ENCODE data around the gene FEZF2.

FEZF2 gene

DNA sequence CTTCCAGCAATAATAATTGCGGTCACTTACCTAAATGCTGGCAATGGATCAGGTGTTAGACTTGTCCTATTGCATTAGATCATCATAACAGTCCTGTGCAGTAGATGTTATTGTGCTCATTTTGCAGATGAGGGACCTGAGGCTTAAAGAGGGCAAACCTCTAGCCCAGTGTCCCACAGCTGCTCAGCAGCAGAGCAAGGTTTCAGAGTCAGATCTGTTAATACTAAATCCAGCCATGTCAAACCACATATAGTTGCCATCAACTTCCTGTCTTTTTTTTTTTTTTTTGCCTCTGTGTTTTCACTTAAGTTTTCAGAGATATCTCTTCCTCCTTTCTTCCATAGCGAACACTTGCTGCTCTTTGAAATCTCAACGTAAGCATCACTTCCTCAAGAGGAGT is 12.1 kb downstream of the FEZF2 start:
- H4K20me1 ChIP-seq (ENCODE audit: control insufficient read depth, insufficient read depth, low read depth, low read length): no peaks in the 10 kb centered on the region
- H3K4me1 ChIP-seq (ENCODE audit: control insufficient read depth, low read length): peaks cover 7% of the 10 kb centered on the region; the same call in 1 of the 2 replicates
- no peaks in the 10 kb centered on the region for H3F3A ChIP-seq (ENCODE audit: control insufficient read depth, insufficient read depth)
- H3K79me2 ChIP-seq (ENCODE audit: control insufficient read depth, low read length): no peaks in the 10 kb centered on the region
- no peaks in the 10 kb centered on the region for H3K36me3 ChIP-seq (ENCODE audit: control insufficient read depth, low read length)
- H3K4me3 ChIP-seq (ENCODE audit: low read length): no peak overlapping the region
- no peak overlapping the region for H3K4me2 ChIP-seq (ENCODE audit: low read length)
- peaks cover 39% of the 10 kb centered on the region for H3K27me3 ChIP-seq (ENCODE audit: control insufficient read depth, low read length)
- H3K9me2 ChIP-seq (replicated peaks; ENCODE audit: control insufficient read depth, low read length): no peaks in the 10 kb centered on the region
- TF ChIP-seq EZH2phosphoT487 (IDR thresholded peaks at IDR 0.05; ENCODE audit: borderline replicate concordance, low read length): no peak
- TF ChIP-seq, protein P1, sequence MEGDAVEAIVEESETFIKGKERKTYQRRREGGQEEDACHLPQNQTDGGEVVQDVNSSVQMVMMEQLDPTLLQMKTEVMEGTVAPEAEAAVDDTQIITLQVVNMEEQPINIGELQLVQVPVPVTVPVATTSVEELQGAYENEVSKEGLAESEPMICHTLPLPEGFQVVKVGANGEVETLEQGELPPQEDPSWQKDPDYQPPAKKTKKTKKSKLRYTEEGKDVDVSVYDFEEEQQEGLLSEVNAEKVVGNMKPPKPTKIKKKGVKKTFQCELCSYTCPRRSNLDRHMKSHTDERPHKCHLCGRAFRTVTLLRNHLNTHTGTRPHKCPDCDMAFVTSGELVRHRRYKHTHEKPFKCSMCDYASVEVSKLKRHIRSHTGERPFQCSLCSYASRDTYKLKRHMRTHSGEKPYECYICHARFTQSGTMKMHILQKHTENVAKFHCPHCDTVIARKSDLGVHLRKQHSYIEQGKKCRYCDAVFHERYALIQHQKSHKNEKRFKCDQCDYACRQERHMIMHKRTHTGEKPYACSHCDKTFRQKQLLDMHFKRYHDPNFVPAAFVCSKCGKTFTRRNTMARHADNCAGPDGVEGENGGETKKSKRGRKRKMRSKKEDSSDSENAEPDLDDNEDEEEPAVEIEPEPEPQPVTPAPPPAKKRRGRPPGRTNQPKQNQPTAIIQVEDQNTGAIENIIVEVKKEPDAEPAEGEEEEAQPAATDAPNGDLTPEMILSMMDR (IDR thresholded peaks at IDR 0.05; ENCODE audit: low read depth, low read length, poor library complexity, severe bottlenecking): no peak
- no peak overlapping the region for H3K27ac ChIP-seq (ENCODE audit: low read depth, low read length)
- no peaks in the 10 kb centered on the region for H3K9me3 ChIP-seq (ENCODE audit: control insufficient read depth, insufficient read depth, low read length)

DNA sequence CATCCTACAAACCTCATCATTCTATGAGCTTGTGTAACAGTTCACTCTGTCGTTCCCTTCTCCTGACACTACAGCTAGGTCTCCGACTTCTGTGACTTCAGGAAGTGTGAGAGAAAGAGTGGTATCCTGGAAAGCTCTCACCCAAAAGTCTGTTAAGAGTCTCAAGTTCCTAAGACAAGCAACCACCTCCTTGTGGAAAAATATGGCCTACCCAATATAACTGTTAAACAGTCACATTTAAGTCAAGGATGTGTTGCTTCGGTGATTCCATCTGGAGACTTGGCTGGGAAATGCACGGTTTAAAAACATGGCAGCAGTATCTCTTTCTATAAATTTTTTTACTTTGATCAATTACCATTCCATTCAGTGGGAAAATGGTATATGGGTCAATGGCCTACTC is 13.8 kb downstream of the FEZF2 start:
- Histone ChIP-seq H3K27ac (ENCODE audit: low read depth, low read length) (no peak overlapping the region), H3K79me2 (ENCODE audit: control insufficient read depth, low read length) (no peaks in the 10 kb centered on the region), H3K4me2 (ENCODE audit: low read length) (no peak overlapping the region), H3K4me1 (ENCODE audit: control insufficient read depth, low read length) (peaks cover 7% of the 10 kb centered on the region; the same call in 1 of the 2 replicates), H3K27me3 (ENCODE audit: control insufficient read depth, low read length) (peaks cover 39% of the 10 kb centered on the region), H3K9me2 (replicated peaks; ENCODE audit: control insufficient read depth, low read length) (no peaks in the 10 kb centered on the region), H3K9me3 (ENCODE audit: control insufficient read depth, insufficient read depth, low read length) (no peaks in the 10 kb centered on the region), H3K4me3 (ENCODE audit: low read length) (no peak overlapping the region), H4K20me1 (ENCODE audit: control insufficient read depth, insufficient read depth, low read depth, low read length) (no peaks in the 10 kb centered on the region), H3K36me3 (ENCODE audit: control insufficient read depth, low read length) (no peaks in the 10 kb centered on the region), H3F3A (ENCODE audit: control insufficient read depth, insufficient read depth) (no peaks in the 10 kb centered on the region)
- TF ChIP-seq EZH2phosphoT487 (IDR thresholded peaks at IDR 0.05; ENCODE audit: borderline replicate concordance, low read length): no peak
- TF ChIP-seq, protein P1 (IDR thresholded peaks at IDR 0.05; ENCODE audit: low read depth, low read length, poor library complexity, severe bottlenecking): no peak

DNA sequence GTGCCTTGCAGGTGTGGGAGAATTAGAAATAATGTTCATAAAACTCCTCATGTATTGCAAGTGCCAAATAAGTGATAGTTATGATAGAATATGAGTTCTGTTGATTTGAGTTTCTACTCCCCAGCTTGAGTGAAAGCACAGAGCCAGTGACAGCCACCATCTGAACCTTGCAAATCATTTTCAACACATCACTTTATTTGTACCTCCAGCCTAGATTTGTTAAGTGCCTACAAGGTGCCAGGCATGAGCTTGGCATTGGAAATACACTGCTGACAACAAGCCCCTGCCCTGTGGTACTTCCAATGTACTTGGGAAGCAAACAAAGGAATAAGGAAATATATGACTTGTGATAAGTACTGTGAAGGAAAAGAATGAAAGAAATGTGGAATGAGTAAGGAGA is 17.0 kb downstream of the FEZF2 start:
- H4K20me1 ChIP-seq (ENCODE audit: control insufficient read depth, insufficient read depth, low read depth, low read length): no peaks in the 10 kb centered on the region
- H3K79me2 ChIP-seq (ENCODE audit: control insufficient read depth, low read length): no peaks in the 10 kb centered on the region
- H3F3A ChIP-seq (ENCODE audit: control insufficient read depth, insufficient read depth): no peaks in the 10 kb centered on the region
- peaks cover 39% of the 10 kb centered on the region for H3K27me3 ChIP-seq (ENCODE audit: control insufficient read depth, low read length)
- H3K4me3 ChIP-seq (ENCODE audit: low read length): no peak overlapping the region
- H3K9me2 ChIP-seq (replicated peaks; ENCODE audit: control insufficient read depth, low read length): no peaks in the 10 kb centered on the region
- TF ChIP-seq, protein P1 (IDR thresholded peaks at IDR 0.05; ENCODE audit: low read depth, low read length, poor library complexity, severe bottlenecking): no peak
- no peak for TF ChIP-seq EZH2phosphoT487 (IDR thresholded peaks at IDR 0.05; ENCODE audit: borderline replicate concordance, low read length)
- no peaks in the 10 kb centered on the region for H3K36me3 ChIP-seq (ENCODE audit: control insufficient read depth, low read length)
- peaks cover 3% of the 10 kb centered on the region; the same call in 1 of the 2 replicates for H3K4me1 ChIP-seq (ENCODE audit: control insufficient read depth, low read length)
- H3K4me2 ChIP-seq (ENCODE audit: low read length): no peak overlapping the region
- no peaks in the 10 kb centered on the region for H3K9me3 ChIP-seq (ENCODE audit: control insufficient read depth, insufficient read depth, low read length)
- no peak overlapping the region for H3K27ac ChIP-seq (ENCODE audit: low read depth, low read length)
